T-helper 1 cell treated with Interleukin-12 subunit alpha and Interleukin-12 subunit beta and Interleukin-4 antibody, amounts not matched to agents 30 μg/mL and 1 μg/mL, for 36 hours (primary cell): Measurements from ENCODE around the gene USPL1.

ENCODE experiments used
- H3K27ac Mint-ChIP-seq: one replicate; pipeline ENCODE4 v1.8.0; 2021; ENCODE audit warnings: mild to moderate bottlenecking, mixed read lengths
- H3K27me3 Mint-ChIP-seq: one replicate; pipeline ENCODE4 v1.8.0; 2021; ENCODE audit warnings: low read depth, mixed read lengths
- H3K36me3 Mint-ChIP-seq: one replicate; pipeline ENCODE4 v1.8.0; 2021; ENCODE audit warnings: low read depth, mixed read lengths
- H3K4me1 Mint-ChIP-seq: one replicate; pipeline ENCODE4 v1.8.0; 2021; ENCODE audit warnings: low read depth, mixed read lengths
- H3K4me3 Mint-ChIP-seq: one replicate; pipeline ENCODE4 v1.8.0; 2021; ENCODE audit warnings: mild to moderate bottlenecking, moderate library complexity, mixed read lengths
- H3K9me3 Mint-ChIP-seq: one replicate; pipeline ENCODE4 v1.8.0; 2021; ENCODE audit warnings: mixed read lengths

USPL1 gene

DNA sequence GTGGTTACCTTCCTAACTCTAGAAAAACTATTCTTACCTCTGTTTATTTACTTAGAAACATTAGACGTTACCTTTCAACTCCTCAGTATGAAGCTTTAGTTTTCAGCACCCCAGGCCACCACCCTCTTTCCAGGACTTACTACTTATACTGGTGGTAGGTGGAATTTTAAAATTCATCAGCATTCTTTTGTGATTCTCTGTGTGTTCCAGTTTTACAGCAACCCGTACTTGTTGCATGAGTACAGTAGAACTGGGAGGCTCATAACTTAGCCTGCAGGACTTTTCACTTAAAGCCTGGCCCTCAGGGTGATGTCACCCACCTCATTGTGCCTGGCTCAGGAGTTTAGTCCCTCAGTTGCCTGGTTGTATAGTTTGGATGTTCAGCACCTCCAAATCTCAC, 68.3 kb downstream of the USPL1 start:
- Mint-ChIP-seq H3K27ac (no peak overlapping the region), H3K9me3 (peaks cover 4% of the 10 kb centered on the region), H3K4me1 (peaks cover 12% of the 10 kb centered on the region), H3K36me3 (peaks cover 2% of the 10 kb centered on the region), H3K27me3 (peaks cover 15% of the 10 kb centered on the region), H3K4me3 (no peak overlapping the region)

GRCh38 chr13:30687601-30688000, 69.9 kb downstream of the USPL1 start:
- Mint-ChIP-seq H3K9me3 (peaks cover 4% of the 10 kb centered on the region), H3K4me3 (no peak overlapping the region), H3K36me3 (peaks cover 2% of the 10 kb centered on the region), H3K27ac (no peak overlapping the region), H3K27me3 (peaks cover 15% of the 10 kb centered on the region), H3K4me1 (peaks cover 9% of the 10 kb centered on the region)

GRCh38 chr13:30689752-30690151, 72.0 kb downstream of the USPL1 start:
- Mint-ChIP-seq H3K27ac (no peak overlapping the region), H3K9me3 (peaks cover 4% of the 10 kb centered on the region), H3K27me3 (peaks cover 33% of the 10 kb centered on the region), H3K36me3 (peaks cover 2% of the 10 kb centered on the region), H3K4me3 (no peak overlapping the region), H3K4me1 (peaks cover 9% of the 10 kb centered on the region)

GRCh38 chr13:30690282-30691188, 72.8 kb downstream of the USPL1 start:
- H3K4me1 Mint-ChIP-seq: peaks cover 11% of the 10 kb centered on the region
- peaks cover 4% of the 10 kb centered on the region for H3K9me3 Mint-ChIP-seq
- H3K27ac Mint-ChIP-seq: peak overlapping the region; percentile 62
- peaks cover 2% of the 10 kb centered on the region for H3K36me3 Mint-ChIP-seq
- peak overlapping the region; percentile 47 for H3K4me3 Mint-ChIP-seq
- H3K27me3 Mint-ChIP-seq: peaks cover 34% of the 10 kb centered on the region

DNA sequence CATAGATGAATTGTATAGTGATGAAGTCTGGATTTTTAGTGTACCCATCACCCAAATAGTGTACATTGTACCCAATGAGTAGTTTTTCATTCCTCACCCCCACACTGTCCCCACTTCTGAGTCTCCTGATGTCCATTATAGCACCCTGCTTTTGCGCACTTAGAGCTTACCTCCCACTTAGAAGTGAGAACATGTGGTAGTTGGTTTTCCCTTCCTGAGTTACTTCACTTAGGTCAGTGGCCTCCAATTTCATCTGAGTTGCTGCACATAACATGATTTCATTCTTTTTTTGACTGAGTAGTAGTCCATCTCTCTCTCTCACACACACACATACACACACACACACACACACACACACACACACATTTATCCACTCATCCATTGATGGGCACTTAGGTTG, 74.4 kb downstream of the USPL1 start:
- peaks cover 27% of the 10 kb centered on the region for H3K4me1 Mint-ChIP-seq
- peaks cover 35% of the 10 kb centered on the region for H3K27me3 Mint-ChIP-seq
- H3K9me3 Mint-ChIP-seq: peaks cover 4% of the 10 kb centered on the region
- no peak overlapping the region for H3K4me3 Mint-ChIP-seq
- peaks cover 2% of the 10 kb centered on the region for H3K36me3 Mint-ChIP-seq
- H3K27ac Mint-ChIP-seq: no peak overlapping the region

DNA sequence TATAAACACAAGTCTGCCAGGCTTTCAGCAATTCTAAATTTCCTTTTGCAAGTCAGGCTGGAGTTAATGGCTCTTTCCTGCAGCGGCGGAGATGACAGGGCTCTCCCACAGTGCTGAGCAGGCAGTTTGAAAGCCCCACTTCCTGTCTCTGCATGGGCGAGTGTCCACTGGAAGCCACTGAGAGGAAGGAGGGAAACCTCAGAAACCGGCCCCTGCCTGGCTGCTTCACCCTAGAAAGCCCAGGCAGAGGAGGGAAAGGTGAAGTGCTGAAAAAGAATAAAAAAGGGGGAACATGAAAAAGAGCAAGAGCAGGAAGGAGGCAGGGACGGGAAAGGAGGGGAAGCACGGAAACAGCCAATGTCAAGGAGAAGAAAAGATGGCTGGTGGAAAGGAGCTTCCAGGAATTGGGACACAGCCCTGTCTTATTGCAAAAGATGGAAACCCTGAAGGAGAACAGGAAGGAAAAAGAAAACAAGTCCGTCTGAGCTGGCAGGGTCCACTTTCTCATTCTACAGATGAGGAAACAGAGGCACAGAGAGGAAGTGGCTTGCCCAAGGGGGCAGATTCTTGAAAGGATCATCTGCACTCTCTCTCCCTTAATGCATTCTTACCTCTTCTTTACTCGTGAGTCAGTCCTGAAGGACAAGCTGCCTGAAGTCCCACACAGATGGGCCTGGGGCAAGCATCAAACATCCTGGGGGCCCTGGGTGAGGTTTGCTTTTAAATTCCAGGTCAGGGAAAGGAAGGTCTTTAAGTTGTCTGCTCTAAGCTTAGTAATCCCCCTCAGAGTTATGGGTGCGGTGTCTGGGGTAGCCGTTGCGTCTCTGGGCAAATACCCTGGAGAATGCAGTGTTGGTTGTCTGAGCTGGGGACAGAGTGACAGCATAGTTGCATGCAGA, 78.8 kb downstream of the USPL1 start:
- Mint-ChIP-seq H3K27ac (peak overlapping the region; percentile 5), H3K36me3 (no peaks in the 10 kb centered on the region), H3K4me3 (peak overlapping the region; percentile 13), H3K27me3 (peaks cover 35% of the 10 kb centered on the region), H3K9me3 (no peaks in the 10 kb centered on the region), H3K4me1 (peaks cover 27% of the 10 kb centered on the region)

GRCh38 chr13:30697177-30697953, 79.6 kb downstream of the USPL1 start:
- Mint-ChIP-seq H3K9me3 (no peaks in the 10 kb centered on the region), H3K27ac (no peak overlapping the region), H3K4me1 (peaks cover 29% of the 10 kb centered on the region), H3K36me3 (no peaks in the 10 kb centered on the region), H3K27me3 (peaks cover 35% of the 10 kb centered on the region), H3K4me3 (no peak overlapping the region)

GRCh38 chr13:30697996-30698401, 80.3 kb downstream of the USPL1 start:
- Mint-ChIP-seq H3K27me3 (peaks cover 32% of the 10 kb centered on the region), H3K4me1 (peaks cover 29% of the 10 kb centered on the region), H3K4me3 (no peak overlapping the region), H3K9me3 (no peaks in the 10 kb centered on the region), H3K36me3 (no peaks in the 10 kb centered on the region), H3K27ac (no peak overlapping the region)

DNA sequence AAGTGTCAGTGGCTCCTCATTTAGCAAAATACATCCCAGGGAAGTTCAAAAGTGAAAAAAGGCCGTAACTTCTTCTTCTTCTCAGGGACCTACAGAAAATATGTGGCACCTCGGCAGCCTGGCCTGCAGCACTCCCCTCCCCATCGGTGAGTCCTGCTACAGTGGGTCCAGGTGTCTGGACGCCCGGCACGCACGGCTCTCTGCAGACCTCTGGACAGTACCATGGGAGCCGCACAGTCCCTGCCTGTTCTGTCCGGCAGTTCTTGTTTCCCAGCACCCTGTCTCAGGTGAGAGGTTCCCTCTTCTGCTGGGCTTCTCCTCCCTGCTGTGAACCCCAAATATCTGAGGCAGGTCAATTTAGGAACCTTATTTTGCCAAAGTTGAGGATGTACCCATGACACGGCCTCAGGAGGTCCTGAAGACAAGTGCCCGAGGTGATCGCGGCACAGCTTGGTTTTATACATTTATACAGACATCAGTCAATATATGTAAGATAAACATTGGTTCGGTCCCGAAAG, 80.8 kb downstream of the USPL1 start:
- H3K9me3 Mint-ChIP-seq: no peaks in the 10 kb centered on the region
- no peaks in the 10 kb centered on the region for H3K36me3 Mint-ChIP-seq
- H3K27me3 Mint-ChIP-seq: peaks cover 26% of the 10 kb centered on the region
- H3K27ac Mint-ChIP-seq: no peak overlapping the region
- H3K4me1 Mint-ChIP-seq: peaks cover 29% of the 10 kb centered on the region
- no peak overlapping the region for H3K4me3 Mint-ChIP-seq

- Mint-ChIP-seq H3K27ac (peak overlapping the region; percentile 28), H3K27me3 (peaks cover 16% of the 10 kb centered on the region), H3K9me3 (no peaks in the 10 kb centered on the region), H3K4me1 (peaks cover 28% of the 10 kb centered on the region), H3K36me3 (no peaks in the 10 kb centered on the region), H3K4me3 (no peak overlapping the region)
Measured at GRCh38 chr13:30700364-30700763, 82.6 kb downstream of the USPL1 start.

- Mint-ChIP-seq H3K4me3 (no peak overlapping the region), H3K36me3 (no peaks in the 10 kb centered on the region), H3K27me3 (peaks cover 12% of the 10 kb centered on the region), H3K9me3 (no peaks in the 10 kb centered on the region), H3K27ac (no peak overlapping the region), H3K4me1 (peaks cover 11% of the 10 kb centered on the region)
Measured at GRCh38 chr13:30702006-30702405, 84.3 kb downstream of the USPL1 start.

DNA sequence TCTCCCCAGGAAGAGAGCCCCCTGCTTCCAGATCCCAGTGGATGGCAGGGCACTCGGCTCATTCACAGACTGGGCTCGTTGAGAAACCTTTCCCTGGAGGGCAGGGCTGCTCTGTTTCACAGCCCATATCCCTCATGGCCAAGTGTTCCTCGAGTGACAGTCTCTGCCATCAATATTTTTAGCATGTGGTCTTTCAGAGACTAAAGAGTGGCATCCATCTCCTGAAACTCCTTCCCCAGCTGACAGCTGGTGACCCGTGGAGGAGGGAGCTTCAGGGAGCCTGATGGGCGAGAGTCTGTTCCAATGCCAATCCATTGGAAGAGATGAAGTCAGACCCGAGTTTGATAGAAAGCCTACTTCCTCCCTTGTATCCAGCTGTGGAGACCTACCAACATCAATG, 86.9 kb downstream of the USPL1 start:
- Mint-ChIP-seq H3K4me1 (peaks cover 7% of the 10 kb centered on the region), H3K4me3 (no peak overlapping the region), H3K27me3 (peaks cover 11% of the 10 kb centered on the region), H3K36me3 (no peaks in the 10 kb centered on the region), H3K27ac (no peak overlapping the region), H3K9me3 (no peaks in the 10 kb centered on the region)

GRCh38 chr13:30705680-30706079, 88.0 kb downstream of the USPL1 start:
- Mint-ChIP-seq H3K4me1 (peaks cover 2% of the 10 kb centered on the region), H3K9me3 (no peaks in the 10 kb centered on the region), H3K27ac (no peak overlapping the region), H3K36me3 (no peaks in the 10 kb centered on the region), H3K4me3 (no peak overlapping the region), H3K27me3 (peaks cover 6% of the 10 kb centered on the region)

DNA sequence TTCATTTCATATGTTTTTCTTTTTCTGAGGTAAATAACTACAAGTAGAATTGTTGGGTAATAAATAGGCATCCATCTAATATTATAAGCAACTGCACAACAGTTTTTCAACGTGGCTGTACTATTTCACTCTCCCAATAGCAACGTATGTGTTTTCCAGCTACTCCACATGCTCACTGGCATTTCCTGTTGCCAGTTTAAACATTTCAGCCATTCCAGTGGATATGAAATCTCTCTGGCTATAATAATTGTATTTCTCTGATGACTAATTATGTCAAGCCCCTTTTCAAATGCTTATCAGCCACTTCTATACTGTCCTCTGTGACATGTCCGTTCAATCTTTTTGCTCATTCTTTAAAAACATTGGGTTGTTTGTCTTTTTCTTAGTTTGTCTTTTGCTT, 90.8 kb downstream of the USPL1 start:
- H3K36me3 Mint-ChIP-seq: no peaks in the 10 kb centered on the region
- H3K4me1 Mint-ChIP-seq: peaks cover 19% of the 10 kb centered on the region
- peaks cover 5% of the 10 kb centered on the region for H3K27me3 Mint-ChIP-seq
- H3K27ac Mint-ChIP-seq: no peak overlapping the region
- no peak overlapping the region for H3K4me3 Mint-ChIP-seq
- H3K9me3 Mint-ChIP-seq: no peaks in the 10 kb centered on the region
